Pancreas (tissue), 10 donors: ENCODE measurements around the gene OR6C68. TPM values are rescaled to one million over a fixed set of nuclear protein-coding genes. Genes with fewer than 3 reads are reported as not detected.

Experiments used
- ATAC-seq, 4 donors: fragments of 200-7000 bp; cut with Tn5 transposase; one replicate each; pipeline versions ENCODE4 v1.8.0 to v1.9.1; 2020; ENCODE audit warnings: mild to moderate bottlenecking in 4 of 4, moderate library complexity in 4 of 4
- DNase-seq, 6 donors: peaks; one replicate each; pipeline ENCODE4 v3.0.0-alpha.2; 2020
- FAIRE-seq: peaks from 2 replicates; lab custom pipeline; 2012; peaks lifted over from hg19 to GRCh38; lab: Jason Lieb, UNC
- H3K27ac ChIP-seq, 4 donors: fragments of 200-600 bp; sonication (generic); 1 replicate in 3 of 4; 2 replicates in 1 of 4; pipeline versions ENCODE4 v1.5.0 to v1.8.0; 2020
- H3K27me3 ChIP-seq, 4 donors: fragments of 200-600 bp; one replicate each; pipeline ENCODE4 v1.8.0; 2021
- H3K36me3 ChIP-seq, 3 donors: fragments of 200-600 bp; sonication (generic) in 1 of 3; one replicate each; pipeline versions ENCODE4 v1.5.0 to v1.8.0; 2020 to 2021
- H3K4me1 ChIP-seq, 3 donors: fragments of 200-600 bp; one replicate each; pipeline ENCODE4 v1.8.0; 2021
- H3K4me3 ChIP-seq, 4 donors: fragments of 200-600 bp; sonication (generic) in 2 of 4; one replicate each; pipeline versions ENCODE4 v1.5.0 to v1.8.0; 2020 to 2021
- H3K9me3 ChIP-seq, 4 donors: fragments of 200-600 bp; one replicate each; pipeline ENCODE4 v1.8.0; 2021
- WGBS, 2 donors: extraction: QIAGEN DNeasy Blood & Tissue Kit; methylation state at CpG; one replicate each; pipeline ENCODE4 v1.1.7; 2013; 5-methylcytosine and 5-hydroxymethylcytosine counted together
- intact Hi-C, 3 donors: fragments of 100-400 bp; cut with DNase I; formaldehyde crosslinking; loops; one replicate each; pipeline versions ENCODE4 v1.11.1 to v1.14.2; 2022
- polyA plus RNA-seq, 2 donors: library from polyadenylated mRNA; stranded (reverse); fragments of 200-250 nt; gene quantifications; one replicate each; pipeline ENCODE4 v1.2.3, GENCODE V29; 2013
- total RNA-seq, 6 donors: library from RNA; stranded (reverse); fragmentation: NEBNext Ultra II Directional in 4 of 6; extraction: Animal tissue kit (Norgen Biotek cat#: 25700) in 4 of 6; gene quantifications; one replicate each; pipeline versions ENCODE4 v1.2.1 to v1.2.4, GENCODE V29; 2021 to 2023
- TF ChIP-seq, protein P1 (sequence below), 4 donors: fragments of 200-600 bp; sonication (generic) in 3 of 4; IDR thresholded peaks; one replicate each; pipeline versions ENCODE4 v1.5.0 to v1.8.0; 2021; ENCODE audit warnings: antibody characterized with exemption in 4 of 4
- donor health status: healthy with polysubstance abuse.
- donor health status: DM: no; HTN: no; CAD: no; lungs with moderate emphysema.
- donor health status: DM: no; HTN: no; CAD: no.
- donor health status: control.
- donor health status: control.
- donor health status: Bipolar disorder and iron deficiency.
- donor health status: DM: yes; HTN: yes; CAD: no.
- donor health status: DM: no; HTN: no; CAD: no.
- donor health status: DM: no; HTN: no; CAD: no.
- donor health status: DM: yes; HTN: yes; CAD: no.

Gene OR6C68
- total and polyA plus RNA-seq, 8 donors, result not detected

DNA sequence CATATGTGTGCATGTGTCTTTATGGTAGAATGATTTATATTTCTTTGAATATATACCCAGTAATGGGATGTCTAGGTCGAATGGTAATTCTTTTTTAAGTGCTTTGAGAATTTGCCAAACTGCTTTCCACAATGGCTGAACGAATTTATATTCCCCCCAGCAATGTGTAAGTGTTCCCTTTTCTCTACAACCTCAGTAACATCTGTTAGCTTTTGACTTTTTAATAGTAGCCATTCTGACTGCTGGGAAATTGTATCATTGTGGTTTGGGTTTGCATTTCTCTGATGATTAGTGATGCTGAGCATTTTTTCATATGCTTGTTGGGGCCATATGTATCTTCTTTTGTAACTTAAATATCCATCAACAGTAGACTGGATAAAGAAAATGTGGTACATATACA, 9.4 kb downstream of the OR6C68 start:
- DNase-seq (no peak), ATAC-seq (no peak), FAIRE-seq (no peak)
- Histone ChIP-seq H3K4me3 (no peak overlapping the region), H3K27me3 (no peaks in the 10 kb centered on the region), H3K27ac (no peak overlapping the region), H3K36me3 (no peaks in the 10 kb centered on the region), H3K4me1 (peaks cover 0 to 7% (median 0%) of the 10 kb centered on the region in 3 donors), H3K9me3 (no peaks in the 10 kb centered on the region)
- TF ChIP-seq, protein P1, sequence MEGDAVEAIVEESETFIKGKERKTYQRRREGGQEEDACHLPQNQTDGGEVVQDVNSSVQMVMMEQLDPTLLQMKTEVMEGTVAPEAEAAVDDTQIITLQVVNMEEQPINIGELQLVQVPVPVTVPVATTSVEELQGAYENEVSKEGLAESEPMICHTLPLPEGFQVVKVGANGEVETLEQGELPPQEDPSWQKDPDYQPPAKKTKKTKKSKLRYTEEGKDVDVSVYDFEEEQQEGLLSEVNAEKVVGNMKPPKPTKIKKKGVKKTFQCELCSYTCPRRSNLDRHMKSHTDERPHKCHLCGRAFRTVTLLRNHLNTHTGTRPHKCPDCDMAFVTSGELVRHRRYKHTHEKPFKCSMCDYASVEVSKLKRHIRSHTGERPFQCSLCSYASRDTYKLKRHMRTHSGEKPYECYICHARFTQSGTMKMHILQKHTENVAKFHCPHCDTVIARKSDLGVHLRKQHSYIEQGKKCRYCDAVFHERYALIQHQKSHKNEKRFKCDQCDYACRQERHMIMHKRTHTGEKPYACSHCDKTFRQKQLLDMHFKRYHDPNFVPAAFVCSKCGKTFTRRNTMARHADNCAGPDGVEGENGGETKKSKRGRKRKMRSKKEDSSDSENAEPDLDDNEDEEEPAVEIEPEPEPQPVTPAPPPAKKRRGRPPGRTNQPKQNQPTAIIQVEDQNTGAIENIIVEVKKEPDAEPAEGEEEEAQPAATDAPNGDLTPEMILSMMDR (IDR thresholded peaks at IDR 0.05), result no peak
- intact Hi-C loops, result no loop called here
- 27 to 28% methylated on average over 2 of the region's 2 CpGs for WGBS, 2 donors

GRCh38 chr12:55515696-55516095, 23.5 kb downstream of the OR6C68 start:
- Histone ChIP-seq H3K4me3 (no peak overlapping the region), H3K9me3 (no peaks in the 10 kb centered on the region), H3K27ac (no peak overlapping the region), H3K36me3 (no peaks in the 10 kb centered on the region), H3K27me3 (no peaks in the 10 kb centered on the region), H3K4me1 (no peaks in the 10 kb centered on the region)
- TF ChIP-seq, protein P1 (IDR thresholded peaks at IDR 0.05), result no peak
- WGBS, 2 donors, result 75 to 85% methylated on average over 1 of the region's 1 CpG
- intact Hi-C loops, result no loop called here
- ATAC-seq (no peak), FAIRE-seq (no peak), DNase-seq (no peak)

DNA sequence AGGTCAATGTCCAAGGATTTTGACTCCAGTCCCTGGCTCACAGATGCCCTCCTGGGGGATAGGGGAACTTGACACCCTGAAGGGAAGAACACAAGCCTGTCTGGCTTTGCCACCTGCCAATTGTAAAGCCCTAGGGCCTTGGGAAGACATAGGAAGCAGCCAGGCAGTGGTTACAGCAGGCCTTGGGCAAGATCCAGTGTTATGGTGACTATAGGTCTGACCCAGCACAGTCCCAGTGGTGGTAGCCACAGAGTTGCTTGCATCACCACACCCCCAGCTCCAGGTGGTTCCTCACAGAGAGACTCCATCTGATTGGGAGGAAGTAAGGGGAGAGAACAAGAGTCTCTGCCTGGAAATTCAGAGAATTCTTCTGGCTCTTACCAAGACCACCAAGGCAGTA, 24.2 kb downstream of the OR6C68 start:
- TF ChIP-seq, protein P1 (IDR thresholded peaks at IDR 0.05), result no peak
- Histone ChIP-seq H3K27me3 (no peaks in the 10 kb centered on the region), H3K9me3 (no peaks in the 10 kb centered on the region), H3K36me3 (no peaks in the 10 kb centered on the region), H3K4me1 (no peaks in the 10 kb centered on the region), H3K4me3 (no peak overlapping the region), H3K27ac (no peak overlapping the region)
- intact Hi-C loops, result no loop called here
- DNase-seq (no peak), ATAC-seq (no peak), FAIRE-seq (no peak)

Other genes with a start within 250 kb of the OR6C68 start
- gene OR6C74, start 247.8 kb upstream of the OR6C68 start, total RNA-seq, result not detected
- not detected for gene OR6C74, start 247.8 kb upstream of the OR6C68 start, polyA plus RNA-seq
- gene OR6C6, start 195.8 kb upstream of the OR6C68 start, total RNA-seq, result not detected
- not detected for gene OR6C6, start 195.8 kb upstream of the OR6C68 start, polyA plus RNA-seq
- not detected for gene OR6C1, start 178.0 kb upstream of the OR6C68 start, total RNA-seq
- gene OR6C1, start 178.0 kb upstream of the OR6C68 start, polyA plus RNA-seq, result not detected
- not detected for gene OR6C3, start 161.6 kb upstream of the OR6C68 start, total RNA-seq
- gene OR6C3, start 161.6 kb upstream of the OR6C68 start, polyA plus RNA-seq, result not detected
- gene OR6C75, start 129.4 kb upstream of the OR6C68 start, total RNA-seq, result not detected
- not detected for gene OR6C75, start 129.4 kb upstream of the OR6C68 start, polyA plus RNA-seq
- gene OR6C65, start 91.8 kb upstream of the OR6C68 start, total RNA-seq, result not detected
- gene OR6C65, start 91.8 kb upstream of the OR6C68 start, polyA plus RNA-seq, result not detected
- gene OR6C76, start 66.1 kb upstream of the OR6C68 start, total RNA-seq, result not detected
- gene OR6C76, start 66.1 kb upstream of the OR6C68 start, polyA plus RNA-seq, result not detected
- gene OR6C2, start 48.3 kb upstream of the OR6C68 start, total RNA-seq, result not detected
- gene OR6C2, start 48.3 kb upstream of the OR6C68 start, polyA plus RNA-seq, result not detected
- gene OR6C70, start 22.2 kb upstream of the OR6C68 start, total RNA-seq, result not detected
- not detected for gene OR6C70, start 22.2 kb upstream of the OR6C68 start, polyA plus RNA-seq
- gene OR6C4, start 57.2 kb downstream of the OR6C68 start, total RNA-seq, result not detected
- not detected for gene OR6C4, start 57.2 kb downstream of the OR6C68 start, polyA plus RNA-seq
- gene OR2AP1, start 80.1 kb downstream of the OR6C68 start, total RNA-seq, result not detected
- gene OR2AP1, start 80.1 kb downstream of the OR6C68 start, polyA plus RNA-seq, result not detected
- gene OR10P1, start 144.5 kb downstream of the OR6C68 start, total RNA-seq, result not detected
- gene OR10P1, start 144.5 kb downstream of the OR6C68 start, polyA plus RNA-seq, result not detected
- 10 to 100 TPM in 1 of 6 donors, 1 to 10 TPM in 5; 3.4 to 12.6 (median 7.3) TPM for gene ITGA7, start 215.5 kb downstream of the OR6C68 start, total RNA-seq
- gene ITGA7, start 215.5 kb downstream of the OR6C68 start, polyA plus RNA-seq, result 10 to 100 TPM; 30.1 to 34.5 TPM
- gene BLOC1S1, start 223.7 kb downstream of the OR6C68 start, total RNA-seq, result 10 to 100 TPM; 32.5 to 60.6 (median 44.4) TPM
- gene BLOC1S1, start 223.7 kb downstream of the OR6C68 start, polyA plus RNA-seq, result 100 to 1,000 TPM; 153 to 155 TPM
- 1 to 10 TPM; 1.3 to 4.4 (median 2.5) TPM for gene RDH5, start 228.0 kb downstream of the OR6C68 start, total RNA-seq
- 10 to 100 TPM in 1 of 2 donors, 1 to 10 TPM in 1; 8.8 to 12.6 TPM for gene RDH5, start 228.0 kb downstream of the OR6C68 start, polyA plus RNA-seq
- gene CD63, start 236.6 kb downstream of the OR6C68 start, total RNA-seq, result 100 to 1,000 TPM; 433 to 636 (median 525) TPM
- gene CD63, start 236.6 kb downstream of the OR6C68 start, polyA plus RNA-seq, result 100 to 1,000 TPM; 625 to 717 TPM